HG03354 (cell line): ENCODE measurements around the gene ARHGAP23.

Source experiments
- ATAC-seq: cut with Tn5 transposase; IDR thresholded peaks from one replicate; pipeline ENCODE4 v1.9.1; 2021; ENCODE audit warnings: mild to moderate bottlenecking; ENCODE audit not compliant: unreplicated experiment, poor library complexity, severe bottlenecking

Gene ARHGAP23

GRCh38 chr17:38428112-38428642 is at the start of gene ARHGAP23:
Gene ARHGAP23 (plus strand): TSS chr17:38428464. CDS start chr17:38428486, 22 bp downstream.
- no peak for ATAC-seq

- no peak for ATAC-seq
These were observed 48.8 kb upstream of the ARHGAP23 start for GRCh38 chr17:38379448-38379847.

GRCh38 chr17:38395090-38395489 is 33.2 kb upstream of the ARHGAP23 start:
- ATAC-seq: no peak

GRCh38 chr17:38397227-38397626 is 31.0 kb upstream of the ARHGAP23 start:
- no peak for ATAC-seq

- ATAC-seq: no peak
These were observed 28.0 kb upstream of the ARHGAP23 start for GRCh38 chr17:38400286-38400685.

- no peak for ATAC-seq
These were observed 26.8 kb upstream of the ARHGAP23 start for GRCh38 chr17:38401459-38401858.

GRCh38 chr17:38402897-38403296 is 25.4 kb upstream of the ARHGAP23 start:
- no peak for ATAC-seq

- no peak for ATAC-seq
These were observed 24.8 kb upstream of the ARHGAP23 start for GRCh38 chr17:38403491-38403890.

GRCh38 chr17:38404174-38404943 is 23.9 kb upstream of the ARHGAP23 start:
- ATAC-seq: no peak

- no peak for ATAC-seq
These were observed 22.6 kb upstream of the ARHGAP23 start for GRCh38 chr17:38405654-38406053.

GRCh38 chr17:38410201-38410600 is 18.1 kb upstream of the ARHGAP23 start:
- no peak for ATAC-seq

GRCh38 chr17:38415250-38416194 is 12.7 kb upstream of the ARHGAP23 start:
- ATAC-seq: no peak

- ATAC-seq: no peak
These were observed 11.4 kb upstream of the ARHGAP23 start for GRCh38 chr17:38416840-38417209.

GRCh38 chr17:38417210-38417951 is 10.9 kb upstream of the ARHGAP23 start:
- no peak for ATAC-seq

- no peak for ATAC-seq
These were observed 10.1 kb upstream of the ARHGAP23 start for GRCh38 chr17:38418062-38418692.

GRCh38 chr17:38418693-38419507 is 9.4 kb upstream of the ARHGAP23 start:
- no peak for ATAC-seq

- ATAC-seq: no peak
These were observed 8.7 kb upstream of the ARHGAP23 start for GRCh38 chr17:38419508-38419981.

GRCh38 chr17:38420518-38420917 is 7.7 kb upstream of the ARHGAP23 start:
- ATAC-seq: no peak
